C1 segment of cervical spinal cord (tissue), 14 donors: ENCODE results near the gene SBNO2.
A peak's percentile ranks its signal among the peaks of the same experiment; 100 is the strongest.

Experiments used
- DNase-seq, 14 donors: peaks; one replicate each; lab custom pipeline; 2025; lab: John Stamatoyannopoulos, UW

Gene SBNO2

GRCh38 chr19:1091544-1092175 lies 82.4 kb downstream of the SBNO2 start:
- DNase-seq: no peak

GRCh38 chr19:1090731-1091543 lies 83.1 kb downstream of the SBNO2 start:
- DNase-seq: no peak

GRCh38 chr19:1089891-1090290 lies 84.2 kb downstream of the SBNO2 start:
- DNase-seq: no peak

GRCh38 chr19:1089126-1089771 lies 84.8 kb downstream of the SBNO2 start:
- no peak for DNase-seq

GRCh38 chr19:1088416-1089010 lies 85.6 kb downstream of the SBNO2 start:
- DNase-seq: no peak

GRCh38 chr19:1087813-1088415 lies 86.2 kb downstream of the SBNO2 start:
- DNase-seq: peak in 6 of 14 donors; percentile 19 to 50 (median 38)

GRCh38 chr19:1086613-1087012 lies 87.5 kb downstream of the SBNO2 start:
- no peak for DNase-seq

GRCh38 chr19:1085676-1086442 lies 88.2 kb downstream of the SBNO2 start:
- no peak for DNase-seq

- no peak for DNase-seq
These were observed 88.9 kb downstream of the SBNO2 start for GRCh38 chr19:1085053-1085658.

GRCh38 chr19:1084024-1084868 lies 89.8 kb downstream of the SBNO2 start:
- no peak for DNase-seq

GRCh38 chr19:1082928-1083816 lies 90.9 kb downstream of the SBNO2 start:
- no peak for DNase-seq

- DNase-seq: no peak
These were observed 91.7 kb downstream of the SBNO2 start for GRCh38 chr19:1082165-1082927.

- no peak for DNase-seq
These were observed 92.5 kb downstream of the SBNO2 start for GRCh38 chr19:1081301-1082164.

GRCh38 chr19:1080360-1081161 lies 93.5 kb downstream of the SBNO2 start:
- no peak for DNase-seq

- no peak for DNase-seq
These were observed 94.4 kb downstream of the SBNO2 start for GRCh38 chr19:1079566-1080111.

GRCh38 chr19:1076951-1077350 lies 97.1 kb downstream of the SBNO2 start:
- DNase-seq: peak in 6 of 14 donors; percentile 4 to 45 (median 22)
